DMS 273 treated with DMSO at 0.1 percent for 48 hours (cell line): ENCODE results near the gene AMDHD1.
"Not testable (repeated sequence)": the region's sequence is repeated elsewhere in the genome, so short reads cannot be mapped to it uniquely, and the experiment has no call there.

Source experiments
- DNase-seq: peaks from one replicate; lab custom pipeline; 2025; lab: John Stamatoyannopoulos, UW

Gene AMDHD1

GRCh38 chr12:95966287-95966870 is 23.2 kb downstream of the AMDHD1 start:
- DNase-seq = peak; percentile 17

GRCh38 chr12:95967301-95967700 is 24.2 kb downstream of the AMDHD1 start:
- DNase-seq = no peak

GRCh38 chr12:95969116-95969515 is 26.0 kb downstream of the AMDHD1 start:
- DNase-seq = not testable (repeated sequence)

- DNase-seq = no peak
Observed at GRCh38 chr12:95970905-95971304, 27.8 kb downstream of the AMDHD1 start.

GRCh38 chr12:95972832-95973456 is 29.8 kb downstream of the AMDHD1 start:
- DNase-seq = no peak

- DNase-seq = no peak
Observed at GRCh38 chr12:95974358-95974757, 31.2 kb downstream of the AMDHD1 start.

- no peak for DNase-seq
Observed at GRCh38 chr12:95975491-95975890, 32.4 kb downstream of the AMDHD1 start.

GRCh38 chr12:95976416-95976832 is 33.3 kb downstream of the AMDHD1 start:
- no peak for DNase-seq

- DNase-seq = no peak
Observed at GRCh38 chr12:95977764-95978305, 34.7 kb downstream of the AMDHD1 start.

GRCh38 chr12:95978351-95978750 is 35.2 kb downstream of the AMDHD1 start:
- no peak for DNase-seq

GRCh38 chr12:95978774-95979173 is 35.6 kb downstream of the AMDHD1 start:
- DNase-seq = no peak

- no peak for DNase-seq
Observed at GRCh38 chr12:95980437-95980836, 37.3 kb downstream of the AMDHD1 start.

GRCh38 chr12:95982602-95983001 is 39.5 kb downstream of the AMDHD1 start:
- no peak for DNase-seq

- no peak for DNase-seq
Observed at GRCh38 chr12:95984682-95985081, 41.6 kb downstream of the AMDHD1 start.

GRCh38 chr12:95986635-95987570 is 43.8 kb downstream of the AMDHD1 start:
- DNase-seq = no peak

GRCh38 chr12:95988506-95989275 is 45.6 kb downstream of the AMDHD1 start:
- no peak for DNase-seq

- no peak for DNase-seq
Observed at GRCh38 chr12:95989504-95990123, 46.5 kb downstream of the AMDHD1 start.

- DNase-seq = no peak
Observed at GRCh38 chr12:95990136-95990535, 47.0 kb downstream of the AMDHD1 start.

GRCh38 chr12:95993907-95994306 is 50.8 kb downstream of the AMDHD1 start:
- no peak for DNase-seq

- DNase-seq = no peak
Observed at GRCh38 chr12:95994476-95994875, 51.3 kb downstream of the AMDHD1 start.
